ENCODE results near the gene RRBP1.

Gene RRBP1

DNA sequence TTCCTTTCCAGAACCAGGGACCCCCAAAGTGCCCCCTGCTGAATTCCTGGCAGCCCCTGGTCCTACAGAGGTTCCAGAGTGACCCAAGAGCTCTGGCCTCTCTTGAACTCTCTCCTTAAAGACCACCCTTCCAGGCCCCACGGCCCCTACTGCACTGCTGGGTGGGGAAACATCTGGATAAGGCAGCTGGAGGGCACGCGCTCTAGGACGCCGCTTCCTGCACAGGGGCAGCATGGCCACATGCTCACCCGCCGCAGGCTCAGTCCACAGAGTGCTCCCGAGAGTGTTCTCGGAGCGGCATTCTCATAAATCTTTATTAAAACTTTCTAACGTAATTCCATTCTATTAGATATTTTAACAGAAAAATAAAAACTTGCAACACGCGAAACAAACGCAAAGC, 37.0 kb downstream of the RRBP1 start:
- TF ChIP-seq CTCF (IDR thresholded peaks at IDR 0.05; ENCODE audit: insufficient read depth, low read depth, low read length, missing control alignments), result no peak
- no peak for DNase-seq (ENCODE audit: low read depth)
- H3K4me3 ChIP-seq (ENCODE audit: low read length), result no peak overlapping the region

- no peak for DNase-seq (ENCODE audit: low read depth)
- TF ChIP-seq CTCF (IDR thresholded peaks at IDR 0.05; ENCODE audit: insufficient read depth, low read depth, low read length, missing control alignments), result no peak
- H3K4me3 ChIP-seq (ENCODE audit: low read length), result no peak overlapping the region
Observed at GRCh38 chr20:17644451-17644850, 37.6 kb downstream of the RRBP1 start.

GRCh38 chr20:17643531-17644188, 38.4 kb downstream of the RRBP1 start:
- TF ChIP-seq CTCF (IDR thresholded peaks at IDR 0.05; ENCODE audit: insufficient read depth, low read depth, low read length, missing control alignments), result no peak
- H3K4me3 ChIP-seq (ENCODE audit: low read length), result no peak overlapping the region
- no peak for DNase-seq (ENCODE audit: low read depth)

DNA sequence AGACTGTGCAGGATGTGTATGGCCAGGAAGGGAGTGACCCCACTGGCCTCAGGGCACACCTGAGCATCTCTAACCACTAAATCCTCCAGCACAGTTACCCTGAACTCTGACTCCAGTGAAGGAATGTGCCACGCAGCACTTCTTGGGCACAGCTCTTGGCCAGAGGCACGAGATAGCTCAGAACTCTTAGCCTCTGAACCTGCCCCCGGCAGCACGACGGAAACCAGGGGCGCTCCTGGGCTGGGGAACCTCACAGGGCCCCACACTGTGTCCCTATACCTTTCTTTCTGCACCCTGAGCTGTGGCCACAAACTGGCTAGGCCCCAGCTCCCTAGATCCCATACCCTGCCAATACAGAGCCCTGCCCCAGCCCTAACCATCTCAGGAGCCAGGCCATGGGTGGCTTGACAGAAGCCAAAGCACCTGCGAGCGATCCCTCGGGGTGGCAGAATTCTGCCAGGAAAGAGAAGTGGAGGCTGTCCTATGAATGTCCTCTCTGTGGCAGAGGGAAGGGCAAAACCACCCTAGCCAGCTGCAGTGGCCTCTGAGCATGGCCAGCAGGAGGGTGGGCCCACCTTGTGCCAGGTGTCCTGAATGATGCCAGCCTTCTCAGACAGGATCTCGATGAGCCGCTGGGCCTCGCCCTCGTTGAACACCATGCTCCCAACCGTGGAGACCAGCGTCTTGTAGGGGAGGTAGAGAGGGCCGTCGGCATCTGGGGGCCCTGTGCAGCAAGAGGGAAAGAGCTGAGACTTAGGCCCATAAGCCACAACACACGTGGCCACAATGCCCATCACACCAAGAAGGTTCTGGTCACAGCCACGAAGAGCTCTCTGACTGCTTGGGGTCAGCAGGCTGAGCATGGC, 39.4 kb downstream of the RRBP1 start:
- no peak for TF ChIP-seq CTCF (IDR thresholded peaks at IDR 0.05; ENCODE audit: insufficient read depth, low read depth, low read length, missing control alignments)
- H3K4me3 ChIP-seq (ENCODE audit: low read length), result no peak overlapping the region
- no peak for DNase-seq (ENCODE audit: low read depth)

DNA sequence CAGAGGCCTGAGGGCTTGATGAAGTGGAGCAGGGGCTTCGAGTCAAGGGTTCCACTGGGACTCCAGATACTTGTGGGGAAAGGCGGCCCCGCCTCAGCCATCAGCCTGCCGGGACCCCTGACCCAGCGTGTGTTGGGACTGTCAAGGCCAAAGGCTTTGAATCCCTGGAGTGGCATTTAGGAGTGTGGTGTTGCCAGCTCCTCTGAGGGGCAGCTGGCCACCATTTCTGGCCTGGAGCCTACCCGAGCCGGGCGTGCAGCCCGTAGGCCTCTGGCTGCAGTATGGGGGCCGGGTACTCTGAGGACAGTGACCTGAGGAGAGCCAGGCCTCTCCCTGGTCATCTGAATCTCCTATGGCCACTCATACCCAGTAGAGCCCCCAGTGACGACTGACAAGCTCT, 40.0 kb downstream of the RRBP1 start:
- DNase-seq (ENCODE audit: low read depth), result no peak
- no peak for TF ChIP-seq CTCF (IDR thresholded peaks at IDR 0.05; ENCODE audit: insufficient read depth, low read depth, low read length, missing control alignments)
- no peak overlapping the region for H3K4me3 ChIP-seq (ENCODE audit: low read length)

DNA sequence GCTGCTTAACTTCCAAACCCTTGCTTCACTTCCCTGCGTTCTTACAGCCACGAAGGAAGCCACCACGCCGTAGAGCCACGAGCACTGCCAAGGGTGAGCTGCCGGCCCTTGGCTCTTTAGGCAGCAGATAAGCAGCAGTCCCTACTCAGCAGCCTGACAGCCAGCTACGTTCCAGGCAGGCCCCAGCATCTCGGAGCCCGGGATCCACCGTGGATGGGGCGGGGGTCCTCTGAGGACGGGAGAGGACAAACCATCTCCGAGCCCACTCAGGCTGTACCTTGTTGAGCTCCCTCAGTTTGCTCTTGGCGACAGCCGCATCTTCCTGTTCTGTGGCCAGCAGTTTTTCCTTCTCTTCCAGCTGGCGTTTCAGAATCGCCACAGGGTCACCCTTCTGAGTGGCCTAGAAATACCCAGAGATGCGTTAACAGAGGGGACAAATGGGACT, 40.5 kb downstream of the RRBP1 start:
- H3K4me3 ChIP-seq (ENCODE audit: low read length), result no peak overlapping the region
- TF ChIP-seq CTCF (IDR thresholded peaks at IDR 0.05; ENCODE audit: insufficient read depth, low read depth, low read length, missing control alignments), result no peak
- no peak for DNase-seq (ENCODE audit: low read depth)
